Colon (tissue), 2 donors: ENCODE data around the gene SHISAL1.

ENCODE experiments used
- FAIRE-seq: peaks from 2 replicates; lab custom pipeline; 2012; peaks lifted over from hg19 to GRCh38; lab: Jason Lieb, UNC
- donor health status: control.
- donor health status: control.

SHISAL1 gene

GRCh38 chr22:44312766-44313165, at the start of gene SHISAL1:
TSS of gene SHISAL1 (minus strand) at chr22:44312951. CDS start at chr22:44300945, 12,006 bp downstream.
- FAIRE-seq = no peak

GRCh38 chr22:44361391-44362126, 48.8 kb upstream of the SHISAL1 start:
- FAIRE-seq = no peak

GRCh38 chr22:44360668-44361381, 48.1 kb upstream of the SHISAL1 start:
- FAIRE-seq = no peak

GRCh38 chr22:44360306-44360667, 47.5 kb upstream of the SHISAL1 start:
- no peak for FAIRE-seq

- FAIRE-seq = no peak
These were observed 46.9 kb upstream of the SHISAL1 start for GRCh38 chr22:44359496-44360110.

GRCh38 chr22:44358709-44359440, 46.1 kb upstream of the SHISAL1 start:
- no peak for FAIRE-seq

- FAIRE-seq = no peak
These were observed 45.3 kb upstream of the SHISAL1 start for GRCh38 chr22:44357966-44358465.

GRCh38 chr22:44357296-44357965, 44.7 kb upstream of the SHISAL1 start:
- no peak for FAIRE-seq

GRCh38 chr22:44355716-44356070, 42.9 kb upstream of the SHISAL1 start:
- FAIRE-seq = no peak

GRCh38 chr22:44354288-44354687, 41.5 kb upstream of the SHISAL1 start:
- no peak for FAIRE-seq

- FAIRE-seq = no peak
These were observed 40.3 kb upstream of the SHISAL1 start for GRCh38 chr22:44353041-44353440.

GRCh38 chr22:44352378-44353035, 39.8 kb upstream of the SHISAL1 start:
- no peak for FAIRE-seq

GRCh38 chr22:44351685-44352377, 39.1 kb upstream of the SHISAL1 start:
- no peak for FAIRE-seq

- FAIRE-seq = no peak
These were observed 38.3 kb upstream of the SHISAL1 start for GRCh38 chr22:44351037-44351436.

- FAIRE-seq = no peak
These were observed 36.8 kb upstream of the SHISAL1 start for GRCh38 chr22:44349594-44349993.

GRCh38 chr22:44348971-44349560, 36.3 kb upstream of the SHISAL1 start:
- FAIRE-seq = no peak

- FAIRE-seq = no peak
These were observed 34.8 kb upstream of the SHISAL1 start for GRCh38 chr22:44347549-44347948.

- no peak for FAIRE-seq
These were observed 34.3 kb upstream of the SHISAL1 start for GRCh38 chr22:44347080-44347479.

GRCh38 chr22:44345872-44346271, 33.1 kb upstream of the SHISAL1 start:
- FAIRE-seq = no peak

- FAIRE-seq = no peak
These were observed 31.7 kb upstream of the SHISAL1 start for GRCh38 chr22:44344407-44344806.
